HG03354 (cell line): ENCODE data around the gene ZNF775.

Experiments used
- ATAC-seq: cut with Tn5 transposase; IDR thresholded peaks from one replicate; pipeline ENCODE4 v1.9.1; 2021; ENCODE audit warnings: mild to moderate bottlenecking; ENCODE audit not compliant: unreplicated experiment, poor library complexity, severe bottlenecking

Gene ZNF775

GRCh38 chr7:150398108-150398964 is 19.2 kb downstream of the ZNF775 start:
- ATAC-seq, result no peak

GRCh38 chr7:150398965-150399320 is 19.8 kb downstream of the ZNF775 start:
- no peak for ATAC-seq

- no peak for ATAC-seq
Measured at GRCh38 chr7:150399421-150400007, 20.4 kb downstream of the ZNF775 start.

- no peak for ATAC-seq
Measured at GRCh38 chr7:150400008-150400787, 21.1 kb downstream of the ZNF775 start.

- ATAC-seq, result no peak
Measured at GRCh38 chr7:150400788-150401423, 21.8 kb downstream of the ZNF775 start.

GRCh38 chr7:150401424-150401790 is 22.3 kb downstream of the ZNF775 start:
- ATAC-seq, result no peak

- no peak for ATAC-seq
Measured at GRCh38 chr7:150401861-150402631, 22.9 kb downstream of the ZNF775 start.

GRCh38 chr7:150402671-150403321 is 23.7 kb downstream of the ZNF775 start:
- no peak for ATAC-seq

- ATAC-seq, result no peak
Measured at GRCh38 chr7:150403376-150404171, 24.4 kb downstream of the ZNF775 start.

- ATAC-seq, result no peak
Measured at GRCh38 chr7:150404172-150404804, 25.2 kb downstream of the ZNF775 start.

- ATAC-seq, result peak; percentile 57
Measured at GRCh38 chr7:150404805-150405583, 25.9 kb downstream of the ZNF775 start.

GRCh38 chr7:150405584-150406311 is 26.6 kb downstream of the ZNF775 start:
- ATAC-seq, result no peak

- ATAC-seq, result no peak
Measured at GRCh38 chr7:150406312-150406566, 27.1 kb downstream of the ZNF775 start.

- ATAC-seq, result peak; percentile 65
Measured at GRCh38 chr7:150406567-150407421, 27.7 kb downstream of the ZNF775 start.

- no peak for ATAC-seq
Measured at GRCh38 chr7:150407588-150408392, 28.7 kb downstream of the ZNF775 start.
